Measurements from ENCODE around the gene GABRE.
A peak's percentile ranks its signal among the peaks of the same experiment; 100 is the strongest.

The GABRE gene

GRCh38 chrX:151973060-151973661 is 1.3 kb downstream of the GABRE start:
- TF ChIP-seq, protein P1, sequence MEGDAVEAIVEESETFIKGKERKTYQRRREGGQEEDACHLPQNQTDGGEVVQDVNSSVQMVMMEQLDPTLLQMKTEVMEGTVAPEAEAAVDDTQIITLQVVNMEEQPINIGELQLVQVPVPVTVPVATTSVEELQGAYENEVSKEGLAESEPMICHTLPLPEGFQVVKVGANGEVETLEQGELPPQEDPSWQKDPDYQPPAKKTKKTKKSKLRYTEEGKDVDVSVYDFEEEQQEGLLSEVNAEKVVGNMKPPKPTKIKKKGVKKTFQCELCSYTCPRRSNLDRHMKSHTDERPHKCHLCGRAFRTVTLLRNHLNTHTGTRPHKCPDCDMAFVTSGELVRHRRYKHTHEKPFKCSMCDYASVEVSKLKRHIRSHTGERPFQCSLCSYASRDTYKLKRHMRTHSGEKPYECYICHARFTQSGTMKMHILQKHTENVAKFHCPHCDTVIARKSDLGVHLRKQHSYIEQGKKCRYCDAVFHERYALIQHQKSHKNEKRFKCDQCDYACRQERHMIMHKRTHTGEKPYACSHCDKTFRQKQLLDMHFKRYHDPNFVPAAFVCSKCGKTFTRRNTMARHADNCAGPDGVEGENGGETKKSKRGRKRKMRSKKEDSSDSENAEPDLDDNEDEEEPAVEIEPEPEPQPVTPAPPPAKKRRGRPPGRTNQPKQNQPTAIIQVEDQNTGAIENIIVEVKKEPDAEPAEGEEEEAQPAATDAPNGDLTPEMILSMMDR (IDR thresholded peaks at IDR 0.05) = no peak
- peak; percentile 31 for DNase-seq (ENCODE audit: low spot score)
- Histone ChIP-seq H3K4me3 (peak overlapping the region; percentile 74), H3K27ac (peak overlapping the region in 1 of 2 donors; percentile 76)

DNA sequence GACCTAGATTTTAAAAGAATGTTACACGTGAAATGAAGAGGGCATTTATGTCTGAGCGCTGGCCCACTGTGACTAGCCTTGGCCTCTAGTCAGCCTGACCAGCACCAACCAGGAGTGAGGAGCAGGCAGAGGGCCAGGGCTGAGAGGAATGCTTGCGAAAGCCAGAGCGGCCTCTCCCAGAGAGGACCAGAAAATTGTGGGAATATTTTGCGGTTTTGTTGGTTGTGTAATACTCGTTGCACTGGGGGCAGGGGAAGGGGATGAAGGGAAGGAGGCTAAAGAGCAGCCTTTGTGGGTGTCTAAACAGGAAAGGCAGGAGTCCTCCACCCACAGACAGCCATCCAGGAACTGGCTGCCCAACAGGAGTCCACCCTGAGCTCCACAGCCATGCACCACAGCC is 3.8 kb downstream of the GABRE start:
- Histone ChIP-seq H3K27ac (no peak overlapping the region), H3K4me3 (no peak overlapping the region)
- TF ChIP-seq, protein P1 (IDR thresholded peaks at IDR 0.05) = no peak
- DNase-seq (ENCODE audit: low spot score) = peak; percentile 77

DNA sequence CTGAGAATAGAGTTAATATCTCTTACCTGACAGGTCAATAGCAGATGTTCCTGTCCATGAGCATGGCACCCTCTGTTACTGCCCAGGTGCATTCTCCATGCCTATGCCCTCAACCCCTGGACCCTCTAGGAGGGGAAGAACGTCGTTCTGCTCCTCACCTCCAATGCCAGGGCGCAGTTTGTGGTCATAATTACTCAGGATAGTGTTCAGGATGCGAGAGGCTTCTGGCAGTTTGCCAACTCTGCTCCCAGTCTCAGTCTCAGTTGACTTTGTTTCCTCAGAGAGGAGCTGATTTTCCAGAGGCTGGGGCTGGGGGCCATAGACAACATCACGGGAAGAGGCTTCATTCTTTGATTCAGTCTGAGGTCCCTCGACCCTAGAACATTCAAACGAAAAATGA is 4.4 kb downstream of the GABRE start:
- DNase-seq (ENCODE audit: low spot score) = no peak
- TF ChIP-seq, protein P1 (IDR thresholded peaks at IDR 0.05) = no peak
- Histone ChIP-seq H3K27ac (no peak overlapping the region), H3K4me3 (no peak overlapping the region)

DNA sequence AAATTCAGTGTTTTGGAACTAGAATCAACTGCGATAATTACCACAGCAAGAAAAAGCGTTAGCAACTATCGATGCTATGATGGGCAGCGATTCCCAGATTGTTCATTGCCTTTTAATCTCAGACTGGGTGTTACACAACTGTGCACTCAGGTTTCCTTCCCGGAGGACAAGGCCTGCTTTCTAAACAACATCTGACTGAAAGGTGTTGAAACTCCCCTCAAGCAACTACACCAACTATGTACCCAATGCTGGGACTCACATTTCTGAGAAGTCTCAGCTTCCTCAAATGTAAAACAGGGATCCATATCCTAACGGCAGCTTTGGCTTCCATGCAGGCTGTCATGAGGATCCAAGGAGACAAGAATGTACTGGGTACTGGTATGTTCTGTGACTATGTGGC is 8.2 kb downstream of the GABRE start:
- H3K27ac ChIP-seq = no peak overlapping the region
- TF ChIP-seq, protein P1 (IDR thresholded peaks at IDR 0.05) = no peak

GRCh38 chrX:151962034-151962433 is 12.4 kb downstream of the GABRE start:
- TF ChIP-seq, protein P1 (IDR thresholded peaks at IDR 0.05) = no peak
- Histone ChIP-seq H3K4me3 (no peak overlapping the region), H3K27ac (no peak overlapping the region)
- no peak for DNase-seq (ENCODE audit: low spot score)

More for the DNA sequence above, 8.2 kb downstream of the GABRE start:
- H3K4me3 ChIP-seq = no peak overlapping the region
- no peak for DNase-seq (ENCODE audit: low spot score)

- no peak overlapping the region for H3K27ac ChIP-seq
- H3K4me3 ChIP-seq = no peak overlapping the region
- TF ChIP-seq, protein P1 (IDR thresholded peaks at IDR 0.05) = no peak
- DNase-seq (ENCODE audit: low spot score) = no peak
These were observed 16.4 kb downstream of the GABRE start for GRCh38 chrX:151958101-151958500.

DNA sequence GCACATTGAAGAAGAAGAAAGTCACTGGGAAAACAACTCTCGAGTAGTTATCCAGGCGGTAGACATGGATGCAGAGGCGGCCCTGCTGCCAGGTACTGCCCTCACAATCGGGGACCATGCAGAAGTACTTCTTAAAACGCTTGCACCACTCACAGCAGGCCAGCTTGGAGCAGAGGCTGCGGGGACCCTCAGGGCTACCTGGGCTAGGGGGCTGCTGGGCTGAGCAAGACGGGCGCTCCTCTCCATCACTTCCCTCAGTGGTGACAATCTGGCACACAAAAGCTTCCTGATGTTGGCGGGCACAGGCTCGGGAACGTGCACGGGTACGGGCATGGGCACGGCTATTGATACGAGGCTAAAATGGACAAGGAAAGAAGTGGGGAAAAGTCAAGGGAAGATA is 19.7 kb downstream of the GABRE start:
- peak; percentile 38 for DNase-seq (ENCODE audit: low spot score)
- TF ChIP-seq, protein P1 (IDR thresholded peaks at IDR 0.05) = no peak
- Histone ChIP-seq H3K4me3 (no peak overlapping the region), H3K27ac (no peak overlapping the region)

Measured in coronary artery (tissue), 2 donors.